Stimulated activated CD8-positive, alpha-beta memory T cell treated with anti-CD3 and anti-CD28 coated beads, Interleukin-12 subunit alpha, Interleukin-12 subunit beta, amount 100 ng/mL, for 4 hours (primary cell): ENCODE results near the gene MVP.
A peak's percentile ranks its signal among the peaks of the same experiment; 100 is the strongest.
"Not testable (repeated sequence)": the region's sequence is repeated elsewhere in the genome, so short reads cannot be mapped to it uniquely, and the experiment has no call there.

ENCODE experiments used
- DNase-seq: peaks from one replicate; pipeline ENCODE4 v3.0.0-alpha.2; 2020; ENCODE audit warnings: low read depth

Gene MVP

GRCh38 chr16:29815032-29815721 lies 5.1 kb upstream of the MVP start:
- no peak for DNase-seq

GRCh38 chr16:29815793-29816693 lies 4.2 kb upstream of the MVP start, which contains the start of gene PAGR1:
Gene PAGR1, plus strand, starts transcription at chr16:29816152. Its CDS starts 374 bp downstream, at chr16:29816526.
- peak; percentile 97 for DNase-seq

GRCh38 chr16:29816694-29817441 lies 3.4 kb upstream of the MVP start:
- DNase-seq: no peak

GRCh38 chr16:29818082-29818481 lies 2.2 kb upstream of the MVP start:
- no peak for DNase-seq

- no peak for DNase-seq
These were observed 756 bp upstream of the MVP start for GRCh38 chr16:29819506-29819905.

GRCh38 chr16:29820730-29821642 lies 724 bp downstream of the MVP start:
- no peak for DNase-seq

- DNase-seq: no peak
These were observed 1.4 kb downstream of the MVP start for GRCh38 chr16:29821643-29822115.

GRCh38 chr16:29824589-29825144 lies 4.4 kb downstream of the MVP start:
- no peak for DNase-seq

- DNase-seq: no peak
These were observed 5.1 kb downstream of the MVP start for GRCh38 chr16:29825145-29826044.

- DNase-seq: no peak
These were observed 6.1 kb downstream of the MVP start for GRCh38 chr16:29826342-29826695.

- DNase-seq: no peak
These were observed 10.5 kb downstream of the MVP start for GRCh38 chr16:29830774-29831173.

- no peak for DNase-seq
These were observed 11.2 kb downstream of the MVP start for GRCh38 chr16:29831490-29831889.

GRCh38 chr16:29833219-29833618 lies 13.0 kb downstream of the MVP start:
- DNase-seq: not testable (repeated sequence)

- DNase-seq: no peak
These were observed 13.8 kb downstream of the MVP start for GRCh38 chr16:29834079-29834478.

- DNase-seq: no peak
These were observed 15.7 kb downstream of the MVP start for GRCh38 chr16:29835926-29836325.

GRCh38 chr16:29836623-29837022 lies 16.4 kb downstream of the MVP start:
- DNase-seq: no peak

GRCh38 chr16:29837841-29838240 lies 17.6 kb downstream of the MVP start:
- no peak for DNase-seq

GRCh38 chr16:29839822-29840221 lies 19.6 kb downstream of the MVP start:
- no peak for DNase-seq

GRCh38 chr16:29840240-29840639 lies 20.0 kb downstream of the MVP start:
- DNase-seq: no peak

- no peak for DNase-seq
These were observed 21.4 kb downstream of the MVP start for GRCh38 chr16:29841631-29842030.
